Naive thymus-derived CD8-positive, alpha-beta T cell (primary cell): ENCODE results near the gene ZC3H13. TPM values are rescaled to one million over a fixed set of nuclear protein-coding genes. Genes with fewer than 3 reads are reported as not detected.

ENCODE experiments used
- ATAC-seq, 2 donors: fragments of 150-1000 bp; cut with Tn5 transposase in 1 of 2; sonication (Bioruptor Pico), chemical (Tn5 transposase) in 1 of 2; 1 replicate in 1 of 2; 2 replicates in 1 of 2; pipeline ENCODE4 v1.10.0; 2021; ENCODE audit warnings: mild to moderate bottlenecking in 2 of 2, moderate library complexity in 2 of 2
- POLR2A ChIA-PET: fragments of 350-600 bp; sonication (Branson Sonifier 250); formaldehyde crosslinking; loops from one replicate; lab custom pipeline; 2021; ENCODE audit warnings: antibody characterized with exemption; lab: Charles Lee
- DNase-seq, 10 donors: peaks; one replicate each; pipeline versions ENCODE4 v3.0.0 to v3.0.0-alpha.2; 2020 to 2022
- H3K27ac Mint-ChIP-seq, 10 donors: one replicate each; pipeline ENCODE4 v1.8.0; 2020 to 2022; ENCODE audit warnings: mild to moderate bottlenecking in 10 of 10, mixed read lengths in 10 of 10, moderate library complexity in 4 of 10, inconsistent platforms in 1 of 10
- H3K27me3 Mint-ChIP-seq, 5 donors: one replicate each; pipeline ENCODE4 v1.8.0; 2021 to 2022; ENCODE audit warnings: mixed read lengths in 5 of 5
- H3K36me3 Mint-ChIP-seq, 3 donors: one replicate each; pipeline ENCODE4 v1.8.0; 2020 to 2022; ENCODE audit warnings: mixed read lengths in 3 of 3, mild to moderate bottlenecking in 2 of 3, inconsistent platforms in 1 of 3
- H3K4me1 Mint-ChIP-seq, 4 donors: one replicate each; pipeline ENCODE4 v1.8.0; 2021 to 2022; ENCODE audit warnings: mixed read lengths in 4 of 4
- H3K4me3 Mint-ChIP-seq, 10 donors: one replicate each; pipeline ENCODE4 v1.8.0; 2020 to 2022; ENCODE audit warnings: mild to moderate bottlenecking in 10 of 10, mixed read lengths in 10 of 10, moderate library complexity in 6 of 10, inconsistent platforms in 1 of 10
- H3K9me3 Mint-ChIP-seq, 9 donors: one replicate each; pipeline ENCODE4 v1.8.0; 2020 to 2022; ENCODE audit warnings: mixed read lengths in 9 of 9, mild to moderate bottlenecking in 3 of 9, inconsistent platforms in 1 of 9, moderate library complexity in 1 of 9
- polyA plus RNA-seq, 3 donors: library from polyadenylated mRNA; unstranded; fragments of 300-500 nt; fragmentation: Illumina TruSeq; gene quantifications; one replicate each; pipeline ENCODE4 v1.2.3, GENCODE V29; 2021
- total RNA-seq, 8 experiments: library from RNA in 2 of 8; stranded (reverse) in 2 of 8; gene quantifications; one replicate each; pipeline ENCODE4 v1.2.3 and lab custom pipeline; 2021 to 2026

The ZC3H13 gene
- total and polyA plus RNA-seq, 5 experiments from 2014 or later = 21.2 to 70.8 (median 48.4) TPM

- POLR2A ChIA-PET = no interaction called here
- Mint-ChIP-seq H3K27me3 (no peaks in the 10 kb centered on the region), H3K36me3 (peaks cover 50 to 84% (median 69%) of the 10 kb centered on the region in 3 donors), H3K4me3 (no peak overlapping the region), H3K27ac (no peak overlapping the region), H3K4me1 (peaks cover 5 to 33% (median 25%) of the 10 kb centered on the region in 4 donors), H3K9me3 (peaks cover 0 to 15% (median 2%) of the 10 kb centered on the region in 9 donors)
- DNase-seq = no peak
- no peak for ATAC-seq
Observed at GRCh38 chr13:46031581-46032263, 20.8 kb downstream of the ZC3H13 start.

GRCh38 chr13:46025157-46025556 is 27.4 kb downstream of the ZC3H13 start:
- ATAC-seq = no peak
- Mint-ChIP-seq H3K27ac (no peak overlapping the region), H3K27me3 (no peaks in the 10 kb centered on the region), H3K36me3 (peaks cover 15 to 54% (median 24%) of the 10 kb centered on the region in 3 donors), H3K4me1 (peaks cover 2 to 22% (median 19%) of the 10 kb centered on the region in 4 donors), H3K4me3 (no peak overlapping the region), H3K9me3 (peaks cover 0 to 8% (median 2%) of the 10 kb centered on the region in 9 donors)
- no peak for DNase-seq
- POLR2A ChIA-PET = no interaction called here

GRCh38 chr13:46022481-46022880 is 30.1 kb downstream of the ZC3H13 start:
- Mint-ChIP-seq H3K27me3 (no peaks in the 10 kb centered on the region), H3K9me3 (no peaks in the 10 kb centered on the region), H3K4me3 (no peak overlapping the region), H3K4me1 (peaks cover 0 to 7% (median 7%) of the 10 kb centered on the region in 4 donors), H3K27ac (no peak overlapping the region), H3K36me3 (peaks cover 0 to 52% (median 10%) of the 10 kb centered on the region in 3 donors)
- POLR2A ChIA-PET = no interaction called here
- no peak for DNase-seq
- ATAC-seq = no peak

GRCh38 chr13:46016216-46016615 is 36.3 kb downstream of the ZC3H13 start:
- POLR2A ChIA-PET = no interaction called here
- ATAC-seq (no peak), DNase-seq (no peak)
- Mint-ChIP-seq H3K9me3 (no peaks in the 10 kb centered on the region), H3K36me3 (peaks cover 0 to 70% (median 10%) of the 10 kb centered on the region in 3 donors), H3K4me3 (no peak overlapping the region), H3K4me1 (peaks cover 0 to 7% (median under 1%) of the 10 kb centered on the region in 4 donors), H3K27ac (peak overlapping the region in 2 of 10 donors; percentile 0 to 24), H3K27me3 (no peaks in the 10 kb centered on the region)

GRCh38 chr13:46015366-46015765 is 37.2 kb downstream of the ZC3H13 start:
- H3K36me3 Mint-ChIP-seq = peaks cover 0 to 73% (median 11%) of the 10 kb centered on the region in 3 donors
- POLR2A ChIA-PET = no interaction called here
- no peak overlapping the region for H3K4me3 Mint-ChIP-seq
- no peaks in the 10 kb centered on the region for H3K27me3 Mint-ChIP-seq
- DNase-seq (no peak), ATAC-seq (no peak)
- no peaks in the 10 kb centered on the region for H3K9me3 Mint-ChIP-seq
- peaks cover 0 to 7% (median under 1%) of the 10 kb centered on the region in 4 donors for H3K4me1 Mint-ChIP-seq
- peak overlapping the region in 1 of 10 donors; percentile 24 for H3K27ac Mint-ChIP-seq

- Mint-ChIP-seq H3K4me3 (no peak overlapping the region), H3K4me1 (peaks cover 0 to 4% (median under 1%) of the 10 kb centered on the region in 4 donors), H3K27me3 (no peaks in the 10 kb centered on the region), H3K9me3 (no peaks in the 10 kb centered on the region), H3K27ac (no peak overlapping the region), H3K36me3 (peaks cover 6 to 79% (median 12%) of the 10 kb centered on the region in 3 donors)
- POLR2A ChIA-PET = no interaction called here
- ATAC-seq (no peak), DNase-seq (no peak)
Observed at GRCh38 chr13:46012404-46012803, 40.1 kb downstream of the ZC3H13 start.

GRCh38 chr13:46010148-46010547 is 42.4 kb downstream of the ZC3H13 start:
- no peaks in the 10 kb centered on the region for H3K27me3 Mint-ChIP-seq
- no peak overlapping the region for H3K4me3 Mint-ChIP-seq
- H3K9me3 Mint-ChIP-seq = no peaks in the 10 kb centered on the region
- no peak for DNase-seq
- no peak overlapping the region for H3K27ac Mint-ChIP-seq
- peaks cover 6 to 79% (median 23%) of the 10 kb centered on the region in 3 donors for H3K36me3 Mint-ChIP-seq
- POLR2A ChIA-PET = no interaction called here
- no peak for ATAC-seq
- H3K4me1 Mint-ChIP-seq = peaks cover 0 to 3% (median under 1%) of the 10 kb centered on the region in 4 donors

- peaks cover 6 to 84% (median 30%) of the 10 kb centered on the region in 3 donors for H3K36me3 Mint-ChIP-seq
- H3K4me1 Mint-ChIP-seq = no peaks in the 10 kb centered on the region
- no peak overlapping the region for H3K4me3 Mint-ChIP-seq
- ATAC-seq (no peak), DNase-seq (no peak)
- no peaks in the 10 kb centered on the region for H3K27me3 Mint-ChIP-seq
- no peaks in the 10 kb centered on the region for H3K9me3 Mint-ChIP-seq
- POLR2A ChIA-PET = no interaction called here
- peak overlapping the region in 1 of 10 donors; percentile 26 for H3K27ac Mint-ChIP-seq
Observed at GRCh38 chr13:46008631-46009030, 43.9 kb downstream of the ZC3H13 start.

- H3K4me3 Mint-ChIP-seq = no peak overlapping the region
- no peak overlapping the region for H3K27ac Mint-ChIP-seq
- peaks cover 0 to 6% (median 2%) of the 10 kb centered on the region in 4 donors for H3K4me1 Mint-ChIP-seq
- POLR2A ChIA-PET = no interaction called here
- ATAC-seq (no peak), DNase-seq (no peak)
- peaks cover 6 to 87% (median 40%) of the 10 kb centered on the region in 3 donors for H3K36me3 Mint-ChIP-seq
- no peaks in the 10 kb centered on the region for H3K27me3 Mint-ChIP-seq
- H3K9me3 Mint-ChIP-seq = no peaks in the 10 kb centered on the region
Observed at GRCh38 chr13:46006688-46007452, 45.7 kb downstream of the ZC3H13 start.

GRCh38 chr13:46004491-46004890 is 48.1 kb downstream of the ZC3H13 start:
- ATAC-seq (no peak), DNase-seq (no peak)
- Mint-ChIP-seq H3K4me1 (peaks cover 0 to 7% (median 3%) of the 10 kb centered on the region in 4 donors), H3K27ac (peak overlapping the region in 1 of 10 donors; percentile 26), H3K36me3 (peaks cover 17 to 93% (median 54%) of the 10 kb centered on the region in 3 donors), H3K9me3 (no peaks in the 10 kb centered on the region), H3K4me3 (no peak overlapping the region), H3K27me3 (no peaks in the 10 kb centered on the region)
- POLR2A ChIA-PET = no interaction called here

GRCh38 chr13:45996631-45997030 is 55.9 kb downstream of the ZC3H13 start:
- Mint-ChIP-seq H3K4me1 (peaks cover 0 to 9% (median 4%) of the 10 kb centered on the region in 4 donors), H3K9me3 (no peaks in the 10 kb centered on the region), H3K36me3 (peaks cover 15 to 75% (median 30%) of the 10 kb centered on the region in 3 donors), H3K27me3 (no peaks in the 10 kb centered on the region), H3K4me3 (no peak overlapping the region), H3K27ac (no peak overlapping the region)
- DNase-seq = no peak
- POLR2A ChIA-PET = no interaction called here
- ATAC-seq = no peak

GRCh38 chr13:45995245-45995644 is 57.3 kb downstream of the ZC3H13 start:
- DNase-seq (no peak), ATAC-seq (no peak)
- Mint-ChIP-seq H3K27ac (peak overlapping the region in 1 of 10 donors; percentile 41), H3K4me1 (peaks cover 0 to 9% (median 4%) of the 10 kb centered on the region in 4 donors), H3K27me3 (no peaks in the 10 kb centered on the region), H3K4me3 (no peak overlapping the region), H3K9me3 (no peaks in the 10 kb centered on the region), H3K36me3 (peaks cover 11 to 65% (median 27%) of the 10 kb centered on the region in 3 donors)
- POLR2A ChIA-PET = no interaction called here

GRCh38 chr13:45994752-45995151 is 57.8 kb downstream of the ZC3H13 start:
- Mint-ChIP-seq H3K27ac (peak overlapping the region in 1 of 10 donors; percentile 54), H3K27me3 (no peaks in the 10 kb centered on the region), H3K36me3 (peaks cover 6 to 60% (median 23%) of the 10 kb centered on the region in 3 donors), H3K9me3 (no peaks in the 10 kb centered on the region), H3K4me1 (peaks cover 0 to 9% (median 4%) of the 10 kb centered on the region in 4 donors), H3K4me3 (no peak overlapping the region)
- DNase-seq (no peak), ATAC-seq (no peak)
- POLR2A ChIA-PET = no interaction called here
